Cardiac fibroblast (primary cell): Measurements from ENCODE around the gene NAV1.
A peak's percentile ranks its signal among the peaks of the same experiment; 100 is the strongest.
"Not testable (repeated sequence)": the region's sequence is repeated elsewhere in the genome, so short reads cannot be mapped to it uniquely, and the experiment has no call there.

Experiments used
- DNase-seq, 2 donors: peaks; one replicate each; pipeline versions ENCODE4 v3.0.0 to v3.0.0-alpha.2; 2010; ENCODE audit warnings: low read depth in 2 of 2
- H3K4me3 ChIP-seq, 2 donors: replicated peaks in 1 of 2; 1 replicate in 1 of 2; 2 replicates in 1 of 2; pipeline ENCODE4 v1.5.1; 2011; ENCODE audit warnings: low read depth in 2 of 2, low read length in 2 of 2, mild to moderate bottlenecking in 2 of 2, moderate library complexity in 1 of 2
- CTCF ChIP-seq: IDR thresholded peaks from one replicate; pipeline ENCODE4 v1.5.1; 2011; ENCODE audit warnings: low read depth, mild to moderate bottlenecking, low read length, inconsistent platforms

The NAV1 gene, protein sequence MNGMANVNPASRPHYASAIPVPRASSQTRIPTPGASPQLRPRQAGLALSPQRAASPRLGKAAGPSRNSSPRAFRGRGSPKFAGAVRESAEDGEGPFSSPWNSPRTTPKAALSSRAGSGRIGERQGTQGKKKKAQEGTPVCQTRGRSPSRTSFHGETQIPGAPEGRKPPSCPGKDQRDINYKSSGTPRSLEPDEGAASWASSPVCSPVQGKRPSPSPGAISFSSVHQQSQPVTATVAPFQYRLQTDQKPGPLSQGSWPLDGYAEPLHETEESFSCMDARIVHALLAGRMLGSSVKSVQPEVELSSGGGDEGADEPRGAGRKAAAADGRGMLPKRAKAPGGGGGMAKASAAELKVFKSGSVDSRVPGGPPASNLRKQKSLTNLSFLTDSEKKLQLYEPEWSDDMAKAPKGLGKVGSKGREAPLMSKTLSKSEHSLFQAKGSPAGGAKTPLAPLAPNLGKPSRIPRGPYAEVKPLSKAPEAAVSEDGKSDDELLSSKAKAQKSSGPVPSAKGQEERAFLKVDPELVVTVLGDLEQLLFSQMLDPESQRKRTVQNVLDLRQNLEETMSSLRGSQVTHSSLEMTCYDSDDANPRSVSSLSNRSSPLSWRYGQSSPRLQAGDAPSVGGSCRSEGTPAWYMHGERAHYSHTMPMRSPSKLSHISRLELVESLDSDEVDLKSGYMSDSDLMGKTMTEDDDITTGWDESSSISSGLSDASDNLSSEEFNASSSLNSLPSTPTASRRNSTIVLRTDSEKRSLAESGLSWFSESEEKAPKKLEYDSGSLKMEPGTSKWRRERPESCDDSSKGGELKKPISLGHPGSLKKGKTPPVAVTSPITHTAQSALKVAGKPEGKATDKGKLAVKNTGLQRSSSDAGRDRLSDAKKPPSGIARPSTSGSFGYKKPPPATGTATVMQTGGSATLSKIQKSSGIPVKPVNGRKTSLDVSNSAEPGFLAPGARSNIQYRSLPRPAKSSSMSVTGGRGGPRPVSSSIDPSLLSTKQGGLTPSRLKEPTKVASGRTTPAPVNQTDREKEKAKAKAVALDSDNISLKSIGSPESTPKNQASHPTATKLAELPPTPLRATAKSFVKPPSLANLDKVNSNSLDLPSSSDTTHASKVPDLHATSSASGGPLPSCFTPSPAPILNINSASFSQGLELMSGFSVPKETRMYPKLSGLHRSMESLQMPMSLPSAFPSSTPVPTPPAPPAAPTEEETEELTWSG (N-terminal part only)

GRCh38 chr1:201538612-201539551 is at the start of gene NAV1:
Gene NAV1 (plus strand): TSS chr1:201539127. CDS start chr1:201622885, 83,758 bp downstream.
- peak within 1 kb of the TSS; percentile 71 to 77 for H3K4me3 ChIP-seq
- TF ChIP-seq CTCF, result peak; percentile 3
- peak; percentile 78 to 87 for DNase-seq

- TF ChIP-seq CTCF, result no peak
- peak; percentile 38 to 54 for DNase-seq
- peak overlapping the region in 1 of 2 donors; percentile 10 for H3K4me3 ChIP-seq
Measured at GRCh38 chr1:201489643-201490261, 49.2 kb upstream of the NAV1 start.

GRCh38 chr1:201490708-201491131 is 48.2 kb upstream of the NAV1 start:
- TF ChIP-seq CTCF, result no peak
- H3K4me3 ChIP-seq, result no peak overlapping the region
- peak; percentile 48 to 53 for DNase-seq

GRCh38 chr1:201491896-201492511 is 46.9 kb upstream of the NAV1 start:
- H3K4me3 ChIP-seq, result no peak overlapping the region
- peak in 1 of 2 donors; percentile 18 for DNase-seq
- TF ChIP-seq CTCF, result no peak

DNA sequence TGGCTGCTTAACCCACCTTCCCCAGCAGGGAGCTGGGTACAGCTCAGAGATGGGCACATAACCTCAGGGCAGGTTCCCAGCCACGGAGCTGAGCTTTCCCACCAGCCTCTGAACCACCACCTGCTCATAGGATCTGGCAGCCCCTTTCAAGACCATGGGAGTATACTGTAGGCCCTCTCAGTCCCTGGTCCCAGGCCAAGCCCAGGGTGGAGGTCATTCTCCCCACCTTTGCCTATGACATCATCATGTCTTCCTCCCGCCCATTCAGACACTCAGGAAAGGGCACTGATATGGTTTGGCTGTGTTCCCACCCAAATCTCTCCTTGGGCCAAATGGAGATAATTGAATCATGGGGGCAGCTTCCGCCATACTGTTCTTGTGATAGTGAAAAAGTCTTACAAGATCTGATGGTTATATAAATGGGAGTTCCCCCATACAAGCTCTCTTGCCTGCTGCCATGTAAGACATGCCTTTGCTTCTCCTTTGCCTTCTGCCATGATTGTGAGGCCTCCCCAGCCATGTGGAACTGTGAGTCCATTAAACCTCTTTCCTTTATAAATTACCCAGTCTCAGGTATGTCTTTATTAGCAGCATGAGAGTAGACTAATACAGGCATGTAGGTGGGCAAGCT is 45.8 kb upstream of the NAV1 start:
- peak in 1 of 2 donors; percentile 48 for DNase-seq
- H3K4me3 ChIP-seq, result not testable (repeated sequence)
